ENCODE results near the gene OXNAD1.

OXNAD1 gene

GRCh38 chr3:16329036-16329825 lies 64.2 kb downstream of the OXNAD1 start:
- DNase-seq (ENCODE audit: low spot score), result no peak

- no peak for DNase-seq (ENCODE audit: low spot score)
Measured at GRCh38 chr3:16329826-16330129, 64.8 kb downstream of the OXNAD1 start.

- DNase-seq (ENCODE audit: low spot score), result no peak
Measured at GRCh38 chr3:16330351-16330750, 65.3 kb downstream of the OXNAD1 start.

- no peak for DNase-seq (ENCODE audit: low spot score)
Measured at GRCh38 chr3:16331319-16331883, 66.4 kb downstream of the OXNAD1 start.

GRCh38 chr3:16332904-16333426 lies 68.0 kb downstream of the OXNAD1 start:
- no peak for DNase-seq (ENCODE audit: low spot score)

- no peak for DNase-seq (ENCODE audit: low spot score)
Measured at GRCh38 chr3:16334909-16335308, 69.9 kb downstream of the OXNAD1 start.

GRCh38 chr3:16335333-16335732 lies 70.3 kb downstream of the OXNAD1 start:
- DNase-seq (ENCODE audit: low spot score), result no peak

GRCh38 chr3:16335772-16336645 lies 71.0 kb downstream of the OXNAD1 start:
- DNase-seq (ENCODE audit: low spot score), result no peak

- DNase-seq (ENCODE audit: low spot score), result no peak
Measured at GRCh38 chr3:16336825-16337224, 71.8 kb downstream of the OXNAD1 start.

GRCh38 chr3:16337856-16338540 lies 73.0 kb downstream of the OXNAD1 start:
- DNase-seq (ENCODE audit: low spot score), result no peak

- no peak for DNase-seq (ENCODE audit: low spot score)
Measured at GRCh38 chr3:16338999-16339398, 74.0 kb downstream of the OXNAD1 start.

- no peak for DNase-seq (ENCODE audit: low spot score)
Measured at GRCh38 chr3:16343101-16343500, 78.1 kb downstream of the OXNAD1 start.

- DNase-seq (ENCODE audit: low spot score), result no peak
Measured at GRCh38 chr3:16346413-16347081, 81.5 kb downstream of the OXNAD1 start.

- DNase-seq (ENCODE audit: low spot score), result no peak
Measured at GRCh38 chr3:16347548-16347947, 82.5 kb downstream of the OXNAD1 start.

GRCh38 chr3:16349986-16350596 lies 85.1 kb downstream of the OXNAD1 start:
- peak; percentile 14 for DNase-seq (ENCODE audit: low spot score)

- DNase-seq (ENCODE audit: low spot score), result no peak
Measured at GRCh38 chr3:16350597-16351318, 85.7 kb downstream of the OXNAD1 start.

- DNase-seq (ENCODE audit: low spot score), result no peak
Measured at GRCh38 chr3:16352428-16352827, 87.4 kb downstream of the OXNAD1 start.

GRCh38 chr3:16354291-16354690 lies 89.3 kb downstream of the OXNAD1 start:
- DNase-seq (ENCODE audit: low spot score), result no peak

Data from LoVo (cell line).